DMS114 treated with DMSO at 0.1 percent for 48 hours (cell line): ENCODE data around the gene ARID1B.
A peak's percentile ranks its signal among the peaks of the same experiment; 100 is the strongest.

Source experiments
- DNase-seq: peaks from one replicate; lab custom pipeline; 2025; ENCODE audit not compliant: unreplicated experiment; lab: John Stamatoyannopoulos, UW

ARID1B gene

GRCh38 chr6:157230910-157231309 is 453.7 kb downstream of the ARID1B start:
- DNase-seq: no peak

GRCh38 chr6:157232161-157232895 is 455.1 kb downstream of the ARID1B start:
- DNase-seq: no peak

- no peak for DNase-seq
Measured at GRCh38 chr6:157233156-157233555, 456.0 kb downstream of the ARID1B start.

- no peak for DNase-seq
Measured at GRCh38 chr6:157233686-157234085, 456.5 kb downstream of the ARID1B start.

- DNase-seq: peak; percentile 8
Measured at GRCh38 chr6:157235600-157236039, 458.4 kb downstream of the ARID1B start.

- no peak for DNase-seq
Measured at GRCh38 chr6:157236040-157236725, 459.0 kb downstream of the ARID1B start.

GRCh38 chr6:157238346-157238745 is 461.2 kb downstream of the ARID1B start:
- no peak for DNase-seq

- no peak for DNase-seq
Measured at GRCh38 chr6:157239148-157239547, 462.0 kb downstream of the ARID1B start.

GRCh38 chr6:157239671-157240058 is 462.5 kb downstream of the ARID1B start:
- DNase-seq: no peak

GRCh38 chr6:157240059-157240959 is 463.1 kb downstream of the ARID1B start:
- DNase-seq: no peak

GRCh38 chr6:157240960-157241311 is 463.8 kb downstream of the ARID1B start:
- DNase-seq: no peak

GRCh38 chr6:157242791-157243190 is 465.6 kb downstream of the ARID1B start:
- no peak for DNase-seq

- DNase-seq: no peak
Measured at GRCh38 chr6:157244175-157244574, 467.0 kb downstream of the ARID1B start.

- DNase-seq: no peak
Measured at GRCh38 chr6:157244780-157245179, 467.6 kb downstream of the ARID1B start.

- DNase-seq: no peak
Measured at GRCh38 chr6:157245436-157245835, 468.3 kb downstream of the ARID1B start.

GRCh38 chr6:157246048-157246630 is 469.0 kb downstream of the ARID1B start:
- no peak for DNase-seq

GRCh38 chr6:157246771-157247484 is 469.8 kb downstream of the ARID1B start:
- no peak for DNase-seq

- no peak for DNase-seq
Measured at GRCh38 chr6:157248264-157248663, 471.1 kb downstream of the ARID1B start.

GRCh38 chr6:157249826-157250225 is 472.6 kb downstream of the ARID1B start:
- DNase-seq: no peak

- DNase-seq: no peak
Measured at GRCh38 chr6:157251586-157252247, 474.5 kb downstream of the ARID1B start.
